OCI-LY3 (cell line): ENCODE measurements around the gene RPN2.

Experiments
- H2AFZ ChIP-seq: fragments of 200-600, 300-600 bp; shearing (Covaris generic); 2 replicates; pipeline ENCODE4 v1.6.0; 2014; ENCODE audit warnings: antibody characterized with exemption, low read depth, low read length
- H3K27ac ChIP-seq: fragments of 200-600, 300-600 bp; sonication (generic); 2 replicates; pipeline ENCODE4 v1.5.1; 2014; ENCODE audit warnings: mild to moderate bottlenecking, low read length, moderate library complexity, mixed read lengths
- H3K27me3 ChIP-seq: fragments of 200-600, 300-600 bp; sonication (generic); 2 replicates; pipeline ENCODE4 v1.6.1; 2014; ENCODE audit warnings: low read depth, low read length, mixed read lengths
- H3K36me3 ChIP-seq: fragments of 200-600, 300-600 bp; sonication (generic); replicated peaks from 2 replicates; pipeline ENCODE3; 2014; ENCODE audit warnings: low read depth, low read length, mixed read lengths
- H3K4me1 ChIP-seq: fragments of 300-600, 200-600 bp; sonication (generic); 2 replicates; pipeline ENCODE4 v1.6.1; 2014; ENCODE audit warnings: low read length, mixed read lengths
- H3K4me2 ChIP-seq: fragments of 200-600, 300-600 bp; sonication (generic); 2 replicates; pipeline ENCODE4 v1.6.1; 2014; ENCODE audit warnings: low read length, mixed read lengths
- H3K4me3 ChIP-seq: fragments of 300-600, 200-600 bp; sonication (generic); 2 replicates; pipeline ENCODE4 v1.5.1; 2014; ENCODE audit warnings: antibody characterized with exemption, mild to moderate bottlenecking, low read length, moderate library complexity
- H3K79me2 ChIP-seq: fragments of 300-600, 200-600 bp; shearing (Covaris generic); 2 replicates; pipeline ENCODE4 v1.6.1; 2014; ENCODE audit warnings: mild to moderate bottlenecking, low read length, mixed read lengths
- H3K9ac ChIP-seq: fragments of 300-600, 200-600 bp; shearing (Covaris generic); 2 replicates; pipeline ENCODE4 v1.6.0; 2014; ENCODE audit warnings: mild to moderate bottlenecking, low read length, moderate library complexity
- H3K9me3 ChIP-seq: fragments of 200-600, 300-600 bp; shearing (Covaris generic); 2 replicates; pipeline ENCODE4 v1.6.1; 2014; ENCODE audit warnings: low read length, mixed read lengths; ENCODE audit not compliant: insufficient read depth
- H4K20me1 ChIP-seq: fragments of 200-600, 300-600 bp; sonication (generic); 2 replicates; pipeline ENCODE4 v1.6.1; 2016; ENCODE audit warnings: low read length, mixed read lengths; ENCODE audit not compliant: insufficient read depth
- EZH2phosphoT487 ChIP-seq: fragments of 200-600 bp; shearing (Covaris generic); IDR thresholded peaks from 2 replicates; pipeline ENCODE4 v1.6.1; 2018; ENCODE audit warnings: antibody characterized with exemption, mixed run types, low read depth
- TF ChIP-seq, protein P1 (sequence below): fragments of 200-600, 300-600 bp; sonication (generic); IDR thresholded peaks from 2 replicates; pipeline ENCODE4 v1.5.1; 2014; ENCODE audit warnings: antibody characterized with exemption, low read length, low read depth

Gene RPN2

GRCh38 chr20:37165031-37165430 is 14.1 kb upstream of the RPN2 start:
- no peaks in the 10 kb centered on the region for H4K20me1 ChIP-seq
- no peaks in the 10 kb centered on the region for H3K79me2 ChIP-seq
- no peaks in the 10 kb centered on the region for H3K9me3 ChIP-seq
- peaks cover 2% of the 10 kb centered on the region for H3K36me3 ChIP-seq
- H3K4me3 ChIP-seq = no peak overlapping the region
- no peak overlapping the region for H3K9ac ChIP-seq
- no peaks in the 10 kb centered on the region for H3K27me3 ChIP-seq
- no peak overlapping the region for H3K27ac ChIP-seq
- H3K4me1 ChIP-seq = no peaks in the 10 kb centered on the region
- no peak overlapping the region for H2AFZ ChIP-seq
- TF ChIP-seq EZH2phosphoT487 = no peak
- TF ChIP-seq, protein P1, sequence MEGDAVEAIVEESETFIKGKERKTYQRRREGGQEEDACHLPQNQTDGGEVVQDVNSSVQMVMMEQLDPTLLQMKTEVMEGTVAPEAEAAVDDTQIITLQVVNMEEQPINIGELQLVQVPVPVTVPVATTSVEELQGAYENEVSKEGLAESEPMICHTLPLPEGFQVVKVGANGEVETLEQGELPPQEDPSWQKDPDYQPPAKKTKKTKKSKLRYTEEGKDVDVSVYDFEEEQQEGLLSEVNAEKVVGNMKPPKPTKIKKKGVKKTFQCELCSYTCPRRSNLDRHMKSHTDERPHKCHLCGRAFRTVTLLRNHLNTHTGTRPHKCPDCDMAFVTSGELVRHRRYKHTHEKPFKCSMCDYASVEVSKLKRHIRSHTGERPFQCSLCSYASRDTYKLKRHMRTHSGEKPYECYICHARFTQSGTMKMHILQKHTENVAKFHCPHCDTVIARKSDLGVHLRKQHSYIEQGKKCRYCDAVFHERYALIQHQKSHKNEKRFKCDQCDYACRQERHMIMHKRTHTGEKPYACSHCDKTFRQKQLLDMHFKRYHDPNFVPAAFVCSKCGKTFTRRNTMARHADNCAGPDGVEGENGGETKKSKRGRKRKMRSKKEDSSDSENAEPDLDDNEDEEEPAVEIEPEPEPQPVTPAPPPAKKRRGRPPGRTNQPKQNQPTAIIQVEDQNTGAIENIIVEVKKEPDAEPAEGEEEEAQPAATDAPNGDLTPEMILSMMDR = no peak
- H3K4me2 ChIP-seq = no peak overlapping the region

- Histone ChIP-seq H3K79me2 (no peaks in the 10 kb centered on the region), H2AFZ (no peak overlapping the region), H3K4me3 (no peak overlapping the region), H3K4me1 (no peaks in the 10 kb centered on the region), H4K20me1 (no peaks in the 10 kb centered on the region), H3K9me3 (no peaks in the 10 kb centered on the region), H3K36me3 (peaks cover 2% of the 10 kb centered on the region), H3K27ac (no peak overlapping the region), H3K9ac (no peak overlapping the region), H3K27me3 (no peaks in the 10 kb centered on the region), H3K4me2 (no peak overlapping the region)
- TF ChIP-seq, protein P1 = no peak
- no peak for TF ChIP-seq EZH2phosphoT487
Measured at GRCh38 chr20:37166867-37167266, 12.3 kb upstream of the RPN2 start.

GRCh38 chr20:37172836-37173235 is 6.3 kb upstream of the RPN2 start:
- peaks cover 5% of the 10 kb centered on the region; the same call in 1 of the 2 replicates for H3K4me1 ChIP-seq
- peaks cover under 1% of the 10 kb centered on the region for H3K36me3 ChIP-seq
- no peaks in the 10 kb centered on the region for H4K20me1 ChIP-seq
- no peak overlapping the region for H3K4me2 ChIP-seq
- H2AFZ ChIP-seq = no peak overlapping the region
- no peak overlapping the region for H3K9ac ChIP-seq
- H3K4me3 ChIP-seq = no peak overlapping the region
- peaks cover 9% of the 10 kb centered on the region for H3K79me2 ChIP-seq
- H3K27me3 ChIP-seq = no peaks in the 10 kb centered on the region
- TF ChIP-seq, protein P1 = no peak
- no peak for TF ChIP-seq EZH2phosphoT487
- no peaks in the 10 kb centered on the region for H3K9me3 ChIP-seq
- H3K27ac ChIP-seq = no peak overlapping the region

DNA sequence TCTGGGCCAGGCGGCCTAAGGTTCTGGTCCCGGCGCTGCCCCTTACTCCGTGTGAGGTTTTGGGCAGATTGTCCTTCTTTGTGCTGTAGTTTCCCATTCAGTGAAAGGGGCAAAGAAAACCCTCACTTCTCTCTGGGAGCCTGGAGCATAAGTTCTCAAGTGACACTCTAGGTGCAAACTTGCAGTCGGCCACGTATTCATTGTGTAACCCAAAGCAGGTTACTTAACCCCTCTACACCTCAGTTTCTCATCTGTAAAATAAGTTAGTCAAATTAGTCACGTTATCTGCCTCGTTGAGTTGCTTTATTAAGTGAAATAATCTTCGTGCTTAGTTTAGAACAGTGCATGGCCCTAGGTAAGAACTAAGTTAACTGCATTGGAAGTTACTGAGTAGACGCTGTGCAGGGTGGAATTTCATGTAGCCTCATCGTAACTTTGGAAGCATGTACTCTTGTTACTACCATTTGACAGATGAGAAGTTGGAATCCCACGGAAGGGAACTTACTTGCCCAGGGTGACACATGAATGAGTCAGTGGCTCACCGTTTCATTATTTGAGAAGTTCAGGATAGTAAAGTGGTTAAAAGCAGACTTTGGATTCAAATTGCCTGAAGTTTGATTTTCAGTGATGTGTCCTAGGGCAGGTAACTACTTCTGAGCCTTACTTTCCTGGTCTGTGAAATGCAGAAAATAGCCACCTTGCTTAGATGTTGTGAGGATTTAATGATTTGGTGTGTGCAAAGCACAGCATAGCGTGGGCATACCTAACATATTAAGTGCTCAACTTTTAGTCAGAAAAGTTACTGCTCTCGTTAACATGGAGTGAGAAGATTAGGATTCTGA is 774 bp downstream of the RPN2 start:
- Histone ChIP-seq H3K36me3 (peaks cover 31% of the 10 kb centered on the region), H3K27ac (peak overlapping the region; percentile 77), H3K4me3 (peak overlapping the region; percentile 79), H3K9me3 (no peaks in the 10 kb centered on the region), H3K79me2 (peaks cover 72% of the 10 kb centered on the region), H4K20me1 (peaks cover 29% of the 10 kb centered on the region), H3K4me2 (peak overlapping the region; percentile 90), H3K9ac (peak overlapping the region; percentile 88), H3K4me1 (peaks cover 15% of the 10 kb centered on the region), H2AFZ (peak overlapping the region; percentile 54; the same call in 1 of the 2 replicates), H3K27me3 (no peaks in the 10 kb centered on the region)
- TF ChIP-seq, protein P1 = no peak
- no peak for TF ChIP-seq EZH2phosphoT487
